Stimulated activated naive CD8-positive, alpha-beta T cell treated with anti-CD3 and anti-CD28 coated beads, Interleukin-15, Interleukin-2, amounts not matched to agents 100 U/mL and 50 U/mL, for 24 hours (primary cell): ENCODE measurements around the gene GADD45G.

ENCODE experiments used
- ATAC-seq: fragments of 150-1000 bp; cut with Tn5 transposase; one replicate; pipeline ENCODE4 v1.10.0; 2021
- DNase-seq: peaks from one replicate; pipeline ENCODE4 v3.0.0; 2021

The GADD45G gene

GRCh38 chr9:89609426-89610006, 4.7 kb downstream of the GADD45G start:
- no peak for ATAC-seq
- DNase-seq, result no peak

GRCh38 chr9:89610391-89610925, 5.6 kb downstream of the GADD45G start:
- DNase-seq, result no peak
- no peak for ATAC-seq

- no peak for DNase-seq
Observed at GRCh38 chr9:89611425-89611824, 6.6 kb downstream of the GADD45G start.

GRCh38 chr9:89612566-89613278, 7.9 kb downstream of the GADD45G start:
- DNase-seq (no peak), ATAC-seq (no peak)

More at GRCh38 chr9:89611425-89611824, 6.6 kb downstream of the GADD45G start:
- no peak for ATAC-seq

GRCh38 chr9:89613912-89614892, 9.4 kb downstream of the GADD45G start:
- DNase-seq (no peak), ATAC-seq (peak; percentile 32)

DNA sequence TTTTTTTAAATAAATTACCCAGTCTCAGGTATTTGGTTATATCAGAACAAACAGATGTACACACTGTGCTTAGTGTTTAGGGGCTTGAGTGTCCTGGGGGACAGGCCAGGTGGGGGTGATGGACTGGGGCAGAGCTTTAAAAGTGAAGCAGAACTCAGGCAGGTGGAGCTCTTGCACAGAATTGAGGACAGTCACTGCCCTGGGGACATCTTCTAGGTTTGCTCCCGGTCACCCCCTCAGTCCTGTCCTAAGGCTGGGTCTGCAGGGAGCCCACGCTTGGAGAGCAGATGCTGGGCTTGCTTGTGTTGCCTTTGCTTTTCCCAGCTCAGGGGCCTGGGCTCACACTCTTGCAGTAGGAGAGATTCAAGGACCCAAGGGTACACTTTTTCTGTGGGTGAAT, 10.8 kb downstream of the GADD45G start:
- ATAC-seq (no peak), DNase-seq (no peak)

- DNase-seq (no peak), ATAC-seq (no peak)
Observed at GRCh38 chr9:89616411-89616810, 11.6 kb downstream of the GADD45G start.

- DNase-seq, result no peak
- ATAC-seq, result no peak
Observed at GRCh38 chr9:89617978-89618377, 13.2 kb downstream of the GADD45G start.

GRCh38 chr9:89619019-89619418, 14.2 kb downstream of the GADD45G start:
- no peak for ATAC-seq

GRCh38 chr9:89619424-89620138, 14.8 kb downstream of the GADD45G start:
- no peak for ATAC-seq
- no peak for DNase-seq

More at GRCh38 chr9:89619019-89619418, 14.2 kb downstream of the GADD45G start:
- no peak for DNase-seq

- DNase-seq, result no peak
- ATAC-seq, result no peak
Observed at GRCh38 chr9:89621031-89621430, 16.2 kb downstream of the GADD45G start.

GRCh38 chr9:89621676-89622075, 16.9 kb downstream of the GADD45G start:
- DNase-seq (no peak), ATAC-seq (no peak)

DNA sequence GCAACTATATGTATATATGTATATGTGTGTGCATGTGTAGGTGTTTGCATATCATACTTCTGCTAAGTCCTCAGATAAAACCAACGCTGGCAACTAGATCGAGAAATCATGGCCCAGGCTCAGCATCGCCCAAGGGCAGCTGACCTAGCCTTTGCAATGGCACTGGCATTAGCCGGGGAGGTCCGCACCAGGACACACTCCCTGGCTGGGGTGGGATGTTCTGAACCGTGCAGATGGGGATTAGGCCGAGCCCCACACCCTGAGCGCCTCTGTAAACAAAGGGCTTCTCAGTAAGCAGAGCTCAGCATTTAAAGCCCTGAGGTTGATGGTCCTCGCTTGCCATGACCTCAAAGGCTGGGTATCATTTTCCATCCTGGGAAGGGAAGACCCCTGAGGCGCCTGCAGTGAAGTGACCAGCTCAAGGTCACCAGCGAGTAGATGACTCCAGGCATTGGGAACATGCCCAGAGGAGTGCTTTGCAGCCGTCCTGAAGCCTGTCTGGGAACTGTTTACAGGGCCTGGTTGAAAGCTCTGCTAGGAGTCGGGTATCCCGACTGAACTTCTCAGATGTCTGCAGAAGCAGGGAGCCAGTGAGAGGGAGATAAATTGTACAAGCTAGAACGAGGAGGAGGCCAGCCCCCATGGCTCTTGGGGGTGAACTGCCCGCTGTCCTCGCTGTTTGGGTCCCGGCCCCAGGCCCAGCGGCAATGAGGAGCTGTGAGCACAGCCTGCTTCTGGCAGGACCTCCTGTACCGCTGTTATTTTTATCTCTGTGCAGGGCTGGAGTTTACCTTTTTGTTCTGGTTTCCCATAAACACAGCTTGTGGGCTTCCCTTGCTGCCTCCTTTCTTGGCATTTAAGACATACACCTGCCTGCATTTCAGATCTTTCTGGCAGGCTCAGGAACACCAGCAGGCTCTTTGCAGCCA, 18.4 kb downstream of the GADD45G start:
- DNase-seq (no peak), ATAC-seq (no peak)

DNA sequence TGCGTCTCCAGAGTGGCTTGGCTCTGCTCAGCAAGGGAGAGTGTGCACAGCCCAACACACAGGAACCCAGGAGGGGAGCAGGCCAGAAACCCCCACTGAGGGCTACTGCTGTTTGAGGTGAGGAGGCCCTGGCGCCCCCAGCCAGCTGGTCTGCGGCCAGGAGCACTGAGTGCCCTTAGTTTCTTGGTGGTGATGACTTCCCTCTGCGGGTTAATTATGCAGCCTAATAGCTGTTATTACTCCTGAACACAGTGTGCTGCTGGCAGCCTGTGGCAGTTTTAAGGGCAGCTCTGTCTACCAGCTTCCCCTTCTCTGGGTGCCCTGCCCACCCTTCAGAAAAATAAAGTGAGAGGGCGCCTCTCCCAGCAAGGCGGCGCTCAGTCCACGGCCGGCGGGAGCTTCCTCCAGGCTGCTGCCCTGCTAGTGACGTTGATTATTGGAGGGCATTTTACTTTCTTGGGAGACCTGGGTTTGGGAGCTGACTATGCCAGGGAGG, 19.2 kb downstream of the GADD45G start:
- DNase-seq (no peak), ATAC-seq (no peak)

DNA sequence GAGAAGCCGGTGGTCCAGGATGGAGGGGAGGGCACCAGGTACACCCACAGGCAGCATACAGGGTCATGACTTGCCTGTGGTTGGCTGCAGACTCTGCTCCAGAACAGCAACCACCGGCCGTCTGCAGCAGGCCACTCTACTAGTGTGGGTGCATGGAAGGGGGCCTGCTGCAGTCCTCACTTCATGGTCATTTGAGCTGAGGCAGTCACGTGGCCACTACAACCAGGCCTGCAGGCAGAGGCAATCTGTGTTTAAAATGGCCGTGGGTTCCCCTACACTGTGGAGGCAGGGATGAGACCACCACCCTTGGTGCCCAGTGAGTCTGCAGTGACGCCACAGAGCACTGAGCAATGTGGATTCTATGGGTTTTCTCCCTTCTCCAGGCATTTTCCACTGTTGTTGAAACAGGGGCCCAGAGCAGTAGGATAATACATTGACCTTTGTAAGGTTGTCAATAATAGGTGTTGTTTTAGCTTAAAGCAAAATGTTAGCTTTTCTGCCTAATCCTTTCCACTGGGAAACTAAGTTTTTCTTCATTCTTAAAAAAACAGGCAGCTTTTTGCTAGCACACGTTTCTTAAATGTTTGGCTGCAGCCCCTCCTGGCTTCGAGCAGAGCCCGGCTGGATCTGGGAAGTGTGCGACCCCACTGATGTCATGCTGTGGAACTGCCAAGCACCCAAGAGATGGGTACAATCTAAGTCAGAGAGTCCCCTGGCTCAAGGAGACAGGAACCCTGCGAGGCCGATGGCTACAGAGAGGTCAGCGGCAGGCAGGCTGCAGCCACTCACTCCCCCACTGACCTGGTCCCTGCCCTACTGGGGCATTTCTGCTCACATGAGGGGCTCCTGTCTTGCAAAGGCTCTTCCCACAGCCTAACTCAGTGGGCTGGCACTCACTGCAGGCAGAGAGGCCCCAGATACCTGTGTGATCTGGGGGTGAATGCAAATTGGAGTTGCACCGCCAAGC, 21.2 kb downstream of the GADD45G start:
- no peak for DNase-seq
- ATAC-seq, result no peak

- ATAC-seq (no peak), DNase-seq (no peak)
Observed at GRCh38 chr9:89626741-89627265, 22.0 kb downstream of the GADD45G start.

DNA sequence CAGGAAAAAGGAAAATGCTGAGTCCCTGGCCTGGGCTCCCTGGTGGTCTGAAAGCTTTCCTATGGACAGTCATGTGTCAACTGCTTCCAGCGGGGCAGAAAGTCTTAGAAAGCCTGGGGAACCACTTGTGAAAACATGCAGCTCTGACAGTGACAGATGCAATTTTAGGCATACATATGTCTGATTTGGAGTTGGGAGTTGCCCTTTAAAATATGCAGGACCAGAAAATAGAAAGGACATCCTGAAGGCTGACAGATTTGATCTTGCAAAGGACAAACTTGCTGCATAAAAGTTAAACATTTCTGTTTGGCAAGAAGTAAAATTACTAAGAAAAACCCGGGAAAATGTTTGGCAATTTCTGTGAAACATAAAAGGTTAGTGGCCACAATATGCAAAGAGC, 23.8 kb downstream of the GADD45G start:
- ATAC-seq (no peak), DNase-seq (no peak)

GRCh38 chr9:89629081-89629976, 24.5 kb downstream of the GADD45G start:
- ATAC-seq, result no peak
- DNase-seq, result no peak
